ENCODE measurements around the gene ZNF654. TPM values are rescaled to one million over a fixed set of nuclear protein-coding genes. Genes with fewer than 3 reads are reported as not detected.
"Not testable (repeated sequence)": the region's sequence is repeated elsewhere in the genome, so short reads cannot be mapped to it uniquely, and the experiment has no call there.

The ZNF654 gene
- total RNA-seq, 4 donors from 2014 or later, result 11.8 to 17.9 (median 16.0) TPM

DNA sequence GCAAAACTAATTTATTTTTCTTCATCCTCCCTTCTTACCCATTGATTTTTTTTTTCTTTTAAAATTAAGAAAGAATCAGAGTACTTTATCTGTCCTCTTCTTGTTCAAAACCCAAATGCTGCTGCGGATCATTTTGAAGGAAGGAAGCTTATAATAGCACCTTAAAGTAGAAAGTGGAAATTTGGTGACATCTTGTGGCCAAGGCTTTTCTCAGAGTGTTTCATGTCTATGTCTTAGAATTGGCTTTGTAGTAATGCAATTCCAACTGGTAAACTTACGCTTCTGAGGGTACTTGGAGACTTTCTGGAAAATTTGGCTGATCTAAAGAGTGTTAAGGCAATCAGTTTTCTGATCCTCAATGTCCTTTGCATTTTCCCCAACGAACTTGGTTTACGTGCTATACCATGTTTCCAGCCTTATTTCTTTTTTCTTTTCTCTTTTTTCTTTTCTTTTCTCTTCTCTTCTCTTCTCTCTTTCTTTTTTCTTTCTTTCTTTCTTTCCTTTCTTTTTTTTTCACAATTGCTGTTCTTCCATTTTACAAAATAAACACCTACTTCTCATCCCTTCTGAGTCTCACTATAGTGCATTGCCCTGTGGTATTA lies 121.4 kb downstream of the ZNF654 start:
- no peak overlapping the region for H3K4me3 ChIP-seq
- WGBS, result 69% methylated on average over 4 of the region's 4 CpGs
- H3K9me3 ChIP-seq, result peaks cover 0 to 3% (median 0%) of the 10 kb centered on the region in 4 donors
- H3K36me3 ChIP-seq, result no peaks in the 10 kb centered on the region
- no peaks in the 10 kb centered on the region for H3K27me3 ChIP-seq
- intact Hi-C loops (cut with DNase I), result no loop called here
- H3K27ac ChIP-seq (replicated peaks in 1 of 4), result no peak overlapping the region
- TF ChIP-seq POLR2AphosphoS5 (IDR thresholded peaks at IDR 0.05) (no peak), CTCF (IDR thresholded peaks at IDR 0.05) (peak in 1 of 3 experiments; percentile 12)
- H3K4me1 ChIP-seq, result no peaks in the 10 kb centered on the region
- no peak for DNase-seq (ENCODE audit: extremely low spot score)

DNA sequence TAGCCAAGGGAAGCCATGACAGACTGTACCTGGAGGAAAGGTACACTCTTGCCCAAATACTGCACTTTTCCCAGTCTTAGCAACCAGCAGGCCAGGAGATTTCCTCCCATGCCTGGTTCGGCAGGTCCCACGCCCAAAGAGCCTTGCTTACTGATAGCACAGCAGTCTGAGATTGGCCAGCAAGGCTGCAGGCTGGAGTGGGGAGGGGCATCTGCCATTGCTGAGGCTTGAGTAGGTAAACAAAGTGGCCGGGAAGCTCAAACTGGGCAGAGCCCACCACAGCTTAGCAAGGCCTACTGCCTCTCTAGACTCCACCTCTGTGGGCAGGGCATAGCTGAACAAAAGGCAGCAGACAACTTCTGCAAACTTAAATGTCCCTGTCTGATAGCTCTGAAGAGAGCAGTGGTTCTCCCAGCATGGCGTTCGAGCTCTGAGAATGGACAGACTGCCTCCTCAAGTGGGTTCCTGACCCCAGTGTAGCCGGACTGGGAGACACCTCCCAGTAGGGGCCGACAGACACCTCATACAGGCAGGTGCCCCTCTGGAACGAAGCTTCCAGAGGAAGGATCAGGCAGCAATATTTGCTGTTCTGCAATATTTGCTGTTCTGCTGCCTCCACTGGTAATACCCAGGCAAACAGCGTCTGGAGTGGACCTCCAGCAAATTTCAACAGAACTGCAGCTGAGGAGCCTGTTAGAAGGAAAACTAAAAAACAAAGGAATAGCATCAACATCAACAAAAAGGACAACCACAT lies 123.3 kb downstream of the ZNF654 start:
- DNase-seq (ENCODE audit: extremely low spot score); H3K4me3 ChIP-seq; H3K9me3 ChIP-seq; H3K36me3 ChIP-seq; H3K27ac ChIP-seq (replicated peaks in 1 of 4); H3K27me3 ChIP-seq; intact Hi-C loops (cut with DNase I); H3K4me1 ChIP-seq: not testable (repeated sequence)
- WGBS, result 90% methylated on average over 9 of the region's 9 CpGs

- Histone ChIP-seq H3K9me3 (peaks cover 0 to 3% (median 1%) of the 10 kb centered on the region in 4 donors), H3K36me3 (no peaks in the 10 kb centered on the region), H3K4me3 (no peak overlapping the region), H3K4me1 (no peaks in the 10 kb centered on the region), H3K27me3 (no peaks in the 10 kb centered on the region), H3K27ac (replicated peaks in 1 of 4) (no peak overlapping the region)
- DNase-seq (ENCODE audit: extremely low spot score), result no peak
- intact Hi-C loops (cut with DNase I), result no loop called here
- TF ChIP-seq EP300 (IDR thresholded peaks at IDR 0.05), result no peak
- no peak for TF ChIP-seq CTCF (IDR thresholded peaks at IDR 0.05)
- no peak for TF ChIP-seq POLR2A (IDR thresholded peaks at IDR 0.05; ENCODE audit: low read depth)
- no peak for TF ChIP-seq POLR2AphosphoS5 (IDR thresholded peaks at IDR 0.05)
- WGBS, result 71% methylated on average over 6 of the region's 6 CpGs
Measured at GRCh38 chr3:88188436-88188835, 129.4 kb downstream of the ZNF654 start.

DNA sequence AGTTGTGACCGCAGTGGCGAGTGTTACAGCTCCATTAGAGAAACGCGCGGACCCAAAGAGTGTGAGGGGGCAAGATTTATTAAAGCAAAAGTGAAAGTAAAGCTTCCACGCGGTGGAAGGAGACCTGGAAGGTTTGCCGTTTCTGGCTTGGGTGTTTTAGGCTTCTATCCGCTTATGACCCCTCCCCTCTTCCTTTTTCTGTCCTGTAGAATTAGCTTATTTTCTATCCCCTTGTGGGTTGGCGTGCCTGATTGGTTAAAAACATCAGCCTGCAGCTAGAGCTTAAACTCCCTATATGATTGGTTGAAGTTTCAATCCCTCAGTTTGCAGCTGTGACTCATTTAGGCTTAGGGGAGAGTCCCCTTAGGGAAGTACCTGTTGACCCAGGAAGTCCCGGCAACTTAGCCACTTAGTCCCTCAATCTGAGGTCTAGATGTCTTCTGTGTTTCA lies 130.3 kb downstream of the ZNF654 start:
- TF ChIP-seq POLR2AphosphoS5 (IDR thresholded peaks at IDR 0.05) (no peak), EP300 (IDR thresholded peaks at IDR 0.05) (no peak), POLR2A (IDR thresholded peaks at IDR 0.05; ENCODE audit: low read depth) (no peak), CTCF (IDR thresholded peaks at IDR 0.05) (no peak)
- intact Hi-C loops (cut with DNase I), result no loop called here
- no peak for DNase-seq (ENCODE audit: extremely low spot score)
- Histone ChIP-seq H3K27ac (replicated peaks in 1 of 4) (no peak overlapping the region), H3K36me3 (no peaks in the 10 kb centered on the region), H3K4me3 (no peak overlapping the region), H3K9me3 (peaks cover 0 to 3% (median 0%) of the 10 kb centered on the region in 4 donors), H3K27me3 (no peaks in the 10 kb centered on the region), H3K4me1 (no peaks in the 10 kb centered on the region)
- 92% methylated on average over 11 of the region's 11 CpGs for WGBS

DNA sequence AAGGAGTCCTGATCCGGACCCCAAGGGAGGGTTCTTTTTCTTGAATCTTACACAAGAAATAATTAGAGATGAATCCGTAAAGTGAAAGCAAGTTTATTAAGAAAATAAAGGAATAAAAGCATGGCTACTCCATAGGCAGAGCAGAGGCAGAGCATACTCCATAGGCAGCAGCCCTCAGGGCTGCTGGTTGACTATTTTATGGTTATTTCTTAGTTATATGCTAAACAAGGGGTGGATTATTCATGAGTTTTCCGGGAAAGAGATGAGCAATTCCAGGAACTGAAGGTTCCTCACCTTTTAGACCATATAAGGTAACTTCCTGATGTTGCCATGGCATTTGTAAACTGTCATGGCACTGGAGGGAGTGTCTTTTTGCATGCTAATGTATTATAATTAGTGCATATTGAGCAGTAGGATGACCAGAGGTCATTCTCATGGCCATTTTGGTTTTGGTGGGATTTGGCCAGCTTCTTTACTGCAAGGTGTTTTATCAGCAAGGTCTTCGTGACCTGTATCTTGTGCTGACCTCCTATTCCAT lies 132.9 kb downstream of the ZNF654 start:
- Histone ChIP-seq H3K27ac (replicated peaks in 1 of 4) (no peak overlapping the region), H3K27me3 (no peaks in the 10 kb centered on the region), H3K4me1 (no peaks in the 10 kb centered on the region), H3K36me3 (no peaks in the 10 kb centered on the region), H3K9me3 (no peaks in the 10 kb centered on the region), H3K4me3 (no peak overlapping the region)
- no peak for DNase-seq (ENCODE audit: extremely low spot score)
- no peak for TF ChIP-seq POLR2AphosphoS5 (IDR thresholded peaks at IDR 0.05)
- TF ChIP-seq EP300 (IDR thresholded peaks at IDR 0.05), result no peak
- no peak for TF ChIP-seq CTCF (IDR thresholded peaks at IDR 0.05)
- TF ChIP-seq POLR2A (IDR thresholded peaks at IDR 0.05; ENCODE audit: low read depth), result no peak
- WGBS, result 61% methylated on average over 4 of the region's 4 CpGs
- intact Hi-C loops (cut with DNase I), result no loop called here

All from esophagus muscularis mucosa (tissue), 4 donors.